Measurements from ENCODE around the gene ASAP3.

DNA sequence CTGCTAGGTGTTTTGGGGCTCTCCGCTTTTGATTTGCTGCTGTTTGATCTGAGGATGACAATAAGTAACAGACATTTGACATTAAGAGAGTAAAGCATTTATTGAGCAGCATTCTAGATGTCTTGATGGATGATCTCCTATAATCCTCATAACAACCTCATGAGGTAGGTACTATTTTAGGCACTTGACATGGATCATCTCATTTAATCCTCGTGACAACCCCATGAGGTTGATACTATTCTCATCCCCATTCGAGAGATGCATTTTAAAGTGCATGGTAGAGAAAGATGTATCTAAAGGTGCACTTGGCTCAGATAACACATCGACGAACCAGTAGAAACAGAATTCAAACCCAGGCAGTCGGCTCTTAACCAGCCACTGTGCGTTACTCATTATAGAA, 86.1 kb downstream of the ASAP3 start:
- no peak for TF ChIP-seq ZNF311 (tag by site-specific recombination; IDR thresholded peaks at IDR 0.05; ENCODE audit: borderline replicate concordance)
- TF ChIP-seq SP2 (tag by site-specific recombination; IDR thresholded peaks at IDR 0.05) = no peak
- TF ChIP-seq ZNF174 (tag by site-specific recombination; IDR thresholded peaks at IDR 0.05) = no peak
- TF ChIP-seq, protein P1, sequence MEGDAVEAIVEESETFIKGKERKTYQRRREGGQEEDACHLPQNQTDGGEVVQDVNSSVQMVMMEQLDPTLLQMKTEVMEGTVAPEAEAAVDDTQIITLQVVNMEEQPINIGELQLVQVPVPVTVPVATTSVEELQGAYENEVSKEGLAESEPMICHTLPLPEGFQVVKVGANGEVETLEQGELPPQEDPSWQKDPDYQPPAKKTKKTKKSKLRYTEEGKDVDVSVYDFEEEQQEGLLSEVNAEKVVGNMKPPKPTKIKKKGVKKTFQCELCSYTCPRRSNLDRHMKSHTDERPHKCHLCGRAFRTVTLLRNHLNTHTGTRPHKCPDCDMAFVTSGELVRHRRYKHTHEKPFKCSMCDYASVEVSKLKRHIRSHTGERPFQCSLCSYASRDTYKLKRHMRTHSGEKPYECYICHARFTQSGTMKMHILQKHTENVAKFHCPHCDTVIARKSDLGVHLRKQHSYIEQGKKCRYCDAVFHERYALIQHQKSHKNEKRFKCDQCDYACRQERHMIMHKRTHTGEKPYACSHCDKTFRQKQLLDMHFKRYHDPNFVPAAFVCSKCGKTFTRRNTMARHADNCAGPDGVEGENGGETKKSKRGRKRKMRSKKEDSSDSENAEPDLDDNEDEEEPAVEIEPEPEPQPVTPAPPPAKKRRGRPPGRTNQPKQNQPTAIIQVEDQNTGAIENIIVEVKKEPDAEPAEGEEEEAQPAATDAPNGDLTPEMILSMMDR (tag by site-specific recombination; IDR thresholded peaks at IDR 0.05) = no peak
- TF ChIP-seq, protein P2, sequence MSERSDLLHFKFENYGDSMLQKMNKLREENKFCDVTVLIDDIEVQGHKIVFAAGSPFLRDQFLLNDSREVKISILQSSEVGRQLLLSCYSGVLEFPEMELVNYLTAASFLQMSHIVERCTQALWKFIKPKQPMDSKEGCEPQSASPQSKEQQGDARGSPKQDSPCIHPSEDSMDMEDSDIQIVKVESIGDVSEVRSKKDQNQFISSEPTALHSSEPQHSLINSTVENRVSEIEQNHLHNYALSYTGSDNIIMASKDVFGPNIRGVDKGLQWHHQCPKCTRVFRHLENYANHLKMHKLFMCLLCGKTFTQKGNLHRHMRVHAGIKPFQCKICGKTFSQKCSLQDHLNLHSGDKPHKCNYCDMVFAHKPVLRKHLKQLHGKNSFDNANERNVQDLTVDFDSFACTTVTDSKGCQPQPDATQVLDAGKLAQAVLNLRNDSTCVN (tag by site-specific recombination; optimal IDR thresholded peaks at IDR 0.05) = no peak
- TF ChIP-seq ZBTB20 (tag by site-specific recombination; IDR thresholded peaks at IDR 0.05) = no peak
- TF ChIP-seq YY1 (tag by site-specific recombination; IDR thresholded peaks at IDR 0.05) = no peak
- TF ChIP-seq, protein P3, sequence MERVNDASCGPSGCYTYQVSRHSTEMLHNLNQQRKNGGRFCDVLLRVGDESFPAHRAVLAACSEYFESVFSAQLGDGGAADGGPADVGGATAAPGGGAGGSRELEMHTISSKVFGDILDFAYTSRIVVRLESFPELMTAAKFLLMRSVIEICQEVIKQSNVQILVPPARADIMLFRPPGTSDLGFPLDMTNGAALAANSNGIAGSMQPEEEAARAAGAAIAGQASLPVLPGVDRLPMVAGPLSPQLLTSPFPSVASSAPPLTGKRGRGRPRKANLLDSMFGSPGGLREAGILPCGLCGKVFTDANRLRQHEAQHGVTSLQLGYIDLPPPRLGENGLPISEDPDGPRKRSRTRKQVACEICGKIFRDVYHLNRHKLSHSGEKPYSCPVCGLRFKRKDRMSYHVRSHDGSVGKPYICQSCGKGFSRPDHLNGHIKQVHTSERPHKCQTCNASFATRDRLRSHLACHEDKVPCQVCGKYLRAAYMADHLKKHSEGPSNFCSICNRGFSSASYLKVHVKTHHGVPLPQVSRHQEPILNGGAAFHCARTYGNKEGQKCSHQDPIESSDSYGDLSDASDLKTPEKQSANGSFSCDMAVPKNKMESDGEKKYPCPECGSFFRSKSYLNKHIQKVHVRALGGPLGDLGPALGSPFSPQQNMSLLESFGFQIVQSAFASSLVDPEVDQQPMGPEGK (tag by site-specific recombination; IDR thresholded peaks at IDR 0.05) = no peak
- TF ChIP-seq ZBTB1 (tag by site-specific recombination; IDR thresholded peaks at IDR 0.05) = no peak
- no peak for TF ChIP-seq ZNF677 (tag by site-specific recombination; IDR thresholded peaks at IDR 0.05)
- TF ChIP-seq ZNF175 (tag by site-specific recombination; IDR thresholded peaks at IDR 0.05) = no peak
- TF ChIP-seq MEIS1 (CRISPR knock-in tag; IDR thresholded peaks at IDR 0.05; ENCODE audit: borderline replicate concordance) = no peak
- TF ChIP-seq ZNF2 (tag by site-specific recombination; IDR thresholded peaks at IDR 0.05) = no peak
